Adrenal gland (tissue), 12 donors: ENCODE data around the gene ZFP62. TPM values are rescaled to one million over a fixed set of nuclear protein-coding genes. Genes with fewer than 3 reads are reported as not detected.
"Not testable (repeated sequence)": the region's sequence is repeated elsewhere in the genome, so short reads cannot be mapped to it uniquely, and the experiment has no call there.

Experiments used
- DNase-seq, 7 donors: peaks; one replicate each; pipeline ENCODE4 v3.0.0-alpha.2; 2019 to 2020
- H3K27ac ChIP-seq, 5 donors: fragments of 200-600 bp; sonication (generic) in 4 of 5; 1 replicate in 3 of 5; 2 replicates in 2 of 5; pipeline versions ENCODE4 v1.5.1 to v1.8.0; 2016 to 2020; ENCODE audit warnings: mild to moderate bottlenecking in 1 of 5
- H3K27me3 ChIP-seq: fragments of 200-600 bp; 2 replicates; pipeline ENCODE4 v1.8.0; 2021
- H3K36me3 ChIP-seq, 2 donors: fragments of 200-600 bp; replicated peaks in 1 of 2; 1 replicate in 1 of 2; 2 replicates in 1 of 2; pipeline versions ENCODE4 v1.5.1 to v1.8.0; 2018 to 2022
- H3K4me1 ChIP-seq, 2 donors: fragments of 200-600 bp; replicated peaks in 1 of 2; 1 replicate in 1 of 2; 2 replicates in 1 of 2; pipeline versions ENCODE4 v1.5.1 to v1.8.0; 2018 to 2021
- H3K4me3 ChIP-seq, 4 donors: fragments of 200-600 bp; sonication (generic) in 3 of 4; one replicate each; pipeline ENCODE4 v1.5.1; 2016 to 2018
- H3K9me3 ChIP-seq, 3 donors: fragments of 200-600 bp; sonication (generic) in 1 of 3; replicated peaks in 1 of 3; 1 replicate in 2 of 3; 2 replicates in 1 of 3; pipeline versions ENCODE4 v1.5.1 to v1.8.0; 2016 to 2021
- POLR2A ChIP-seq, 2 donors: fragments of 450-650 bp; IDR thresholded peaks; one replicate each; pipeline ENCODE4 v1.6.1; 2017; ENCODE audit warnings: antibody characterized with exemption in 2 of 2, mild to moderate bottlenecking in 2 of 2, moderate library complexity in 1 of 2
- WGBS, 4 donors: extraction: QIAGEN DNeasy Blood & Tissue Kit in 2 of 4; methylation state at CpG; one replicate each; pipeline versions ENCODE4 v1.1.5 to v1.1.7; 2013 to 2017; 5-methylcytosine and 5-hydroxymethylcytosine counted together
- intact Hi-C, 2 donors: fragments of 100-400 bp; cut with DNase I; formaldehyde crosslinking; loops; one replicate each; pipeline versions ENCODE4 v1.14.1 to v1.15.0; 2022 to 2023
- polyA plus RNA-seq, 3 donors: library from polyadenylated mRNA; stranded (reverse); fragments of 200-250 nt in 2 of 3; fragments of 350-450 nt in 1 of 3; fragmentation: Illumina TruSeq in 1 of 3; extraction: RNeasy Lipid Tissue Mini Kit (QIAGEN cat#74804) in 1 of 3; gene quantifications; one replicate each; pipeline ENCODE4 v1.2.3, GENCODE V29; 2013 to 2014
- total RNA-seq, 9 donors: library from RNA; depleted of rRNA in 4 of 9; stranded (reverse); fragments of >200 nt in 4 of 9; fragments of 120-200 nt in 1 of 9; fragmentation: NEBNext Ultra II Directional in 1 of 9; extraction: Animal tissue kit (Norgen Biotek cat#: 25700) in 1 of 9; gene quantifications; one replicate each; pipeline versions ENCODE4 v1.1.0 to v1.2.4, GENCODE V29; 2013 to 2023
- TF ChIP-seq, protein P1 (sequence below), 6 experiments: fragments of 450-650 bp in 4 of 6; fragments of 200-600 bp in 2 of 6; sonication (generic) in 1 of 6; IDR thresholded peaks; 1 replicate in 5 of 6; 2 replicates in 1 of 6; pipeline versions ENCODE4 v1.5.1 to v1.8.0; 2016 to 2021; ENCODE audit warnings: antibody characterized with exemption in 6 of 6, mild to moderate bottlenecking in 2 of 6, moderate library complexity in 1 of 6
- donor health status: healthy with polysubstance abuse.
- donor health status: Bipolar disorder and iron deficiency.
- donor health status: DM: yes; HTN: yes; CAD: no.
- donor health status: DM: no; HTN: no; CAD: no.
- donor health status: DM: no; HTN: no; CAD: no.
- donor health status: DM: yes; HTN: yes; CAD: no.

The ZFP62 gene
- total and polyA plus RNA-seq, 12 donors, result 8.5 to 39.7 (median 16.5) TPM

DNA sequence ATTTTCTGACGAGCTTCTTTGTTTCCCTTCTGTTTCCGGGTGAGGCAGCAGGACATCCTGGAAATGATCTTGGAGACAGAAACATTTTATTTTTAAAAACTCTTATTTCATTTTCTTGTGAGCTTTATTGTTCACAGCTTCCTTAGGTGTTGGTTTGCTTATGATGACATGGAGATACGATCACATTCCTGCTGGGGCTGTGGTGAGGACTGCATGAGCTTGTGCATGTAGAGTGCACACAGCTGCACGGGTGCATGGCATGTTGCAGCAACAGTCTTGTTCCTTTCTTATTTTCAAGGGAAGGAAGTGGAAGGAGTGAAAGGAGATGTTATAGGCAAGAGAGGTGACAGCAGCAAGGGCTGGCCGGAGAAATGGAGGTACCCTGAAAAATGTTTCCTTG, 39.1 kb upstream of the ZFP62 start:
- no peak overlapping the region for H3K27ac ChIP-seq
- intact Hi-C loops, result no loop called here
- no peaks in the 10 kb centered on the region for H3K9me3 ChIP-seq
- no peaks in the 10 kb centered on the region for H3K36me3 ChIP-seq
- TF ChIP-seq POLR2A (IDR thresholded peaks at IDR 0.05), result no peak
- TF ChIP-seq, protein P1, sequence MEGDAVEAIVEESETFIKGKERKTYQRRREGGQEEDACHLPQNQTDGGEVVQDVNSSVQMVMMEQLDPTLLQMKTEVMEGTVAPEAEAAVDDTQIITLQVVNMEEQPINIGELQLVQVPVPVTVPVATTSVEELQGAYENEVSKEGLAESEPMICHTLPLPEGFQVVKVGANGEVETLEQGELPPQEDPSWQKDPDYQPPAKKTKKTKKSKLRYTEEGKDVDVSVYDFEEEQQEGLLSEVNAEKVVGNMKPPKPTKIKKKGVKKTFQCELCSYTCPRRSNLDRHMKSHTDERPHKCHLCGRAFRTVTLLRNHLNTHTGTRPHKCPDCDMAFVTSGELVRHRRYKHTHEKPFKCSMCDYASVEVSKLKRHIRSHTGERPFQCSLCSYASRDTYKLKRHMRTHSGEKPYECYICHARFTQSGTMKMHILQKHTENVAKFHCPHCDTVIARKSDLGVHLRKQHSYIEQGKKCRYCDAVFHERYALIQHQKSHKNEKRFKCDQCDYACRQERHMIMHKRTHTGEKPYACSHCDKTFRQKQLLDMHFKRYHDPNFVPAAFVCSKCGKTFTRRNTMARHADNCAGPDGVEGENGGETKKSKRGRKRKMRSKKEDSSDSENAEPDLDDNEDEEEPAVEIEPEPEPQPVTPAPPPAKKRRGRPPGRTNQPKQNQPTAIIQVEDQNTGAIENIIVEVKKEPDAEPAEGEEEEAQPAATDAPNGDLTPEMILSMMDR (IDR thresholded peaks at IDR 0.05), result no peak
- H3K4me1 ChIP-seq, result no peaks in the 10 kb centered on the region
- DNase-seq, result no peak
- 73 to 79% (median 76%) methylated on average over 5 of the region's 5 CpGs for WGBS, 4 donors
- no peak overlapping the region for H3K4me3 ChIP-seq
- no peaks in the 10 kb centered on the region for H3K27me3 ChIP-seq

DNA sequence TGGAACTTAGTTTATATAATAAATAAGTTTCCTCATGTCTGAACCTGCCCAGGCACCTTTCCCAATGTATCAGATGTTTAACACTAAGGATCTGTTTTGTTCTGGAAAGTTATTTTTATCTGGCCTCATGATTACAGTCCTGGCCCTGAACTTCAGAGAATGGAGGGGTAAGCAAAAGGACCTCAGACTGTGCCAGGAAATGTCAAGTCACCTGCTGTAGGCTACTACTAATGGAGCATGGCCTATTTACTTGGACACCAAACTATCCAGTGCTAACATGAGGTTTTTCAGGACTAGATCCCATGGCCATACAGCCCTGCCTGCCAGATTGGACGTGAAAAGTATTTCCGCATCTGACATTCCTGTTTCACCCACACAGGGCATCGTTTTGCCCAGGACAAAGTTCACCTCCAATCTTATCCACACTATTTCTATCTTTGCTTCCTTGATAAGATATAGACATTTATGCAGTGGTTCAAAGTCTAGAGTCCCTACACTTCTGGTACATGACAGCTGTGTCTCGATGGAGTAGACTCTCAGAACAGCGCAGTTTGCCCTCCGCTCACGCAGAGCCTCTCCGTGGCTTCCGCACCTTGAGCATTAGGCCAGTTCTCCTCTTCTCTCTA, 37.7 kb upstream of the ZFP62 start, which contains the start of gene BTNL8:
Gene BTNL8, plus strand, starts transcription at position 539 of the 626 bp plus-strand sequence. CDS start 152 bp downstream, outside the sequence.
- H3K27me3 ChIP-seq, result no peaks in the 10 kb centered on the region
- no peaks in the 10 kb centered on the region for H3K36me3 ChIP-seq
- TF ChIP-seq POLR2A (IDR thresholded peaks at IDR 0.05), result no peak
- TF ChIP-seq, protein P1 (IDR thresholded peaks at IDR 0.05), result no peak
- DNase-seq, result peak in 2 of 7 donors; percentile 12 to 26
- no peaks in the 10 kb centered on the region for H3K9me3 ChIP-seq
- 83 to 89% (median 87%) methylated on average over 9 of the region's 9 CpGs for WGBS, 4 donors
- no peak within 1 kb of the TSS for H3K4me3 ChIP-seq
- intact Hi-C loops, result no loop called here
- peak within 1 kb of the TSS in 1 of 5 donors; percentile 52 for H3K27ac ChIP-seq
- no peaks in the 10 kb centered on the region for H3K4me1 ChIP-seq

DNA sequence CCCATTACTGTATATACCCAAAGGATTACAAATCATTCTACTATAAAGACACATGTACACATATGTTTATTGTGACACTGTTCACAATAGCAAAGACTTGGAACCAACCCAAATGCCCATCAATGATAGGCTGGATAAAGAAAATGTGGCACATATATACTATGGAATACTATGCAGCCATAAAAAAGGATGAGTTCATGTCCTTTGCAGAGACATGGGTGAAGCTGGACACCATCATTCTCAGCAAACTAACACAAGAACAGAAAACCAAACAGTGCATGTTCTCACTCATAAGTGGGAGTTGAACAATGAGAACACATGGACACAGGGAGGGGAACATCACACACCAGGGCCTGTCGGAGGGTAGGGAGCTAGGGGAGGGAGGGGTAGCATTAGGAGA, 34.3 kb upstream of the ZFP62 start:
- intact Hi-C loops, result not testable (repeated sequence)
- 87 to 96% (median 93%) methylated on average over 1 of the region's 1 CpG for WGBS, 4 donors

DNA sequence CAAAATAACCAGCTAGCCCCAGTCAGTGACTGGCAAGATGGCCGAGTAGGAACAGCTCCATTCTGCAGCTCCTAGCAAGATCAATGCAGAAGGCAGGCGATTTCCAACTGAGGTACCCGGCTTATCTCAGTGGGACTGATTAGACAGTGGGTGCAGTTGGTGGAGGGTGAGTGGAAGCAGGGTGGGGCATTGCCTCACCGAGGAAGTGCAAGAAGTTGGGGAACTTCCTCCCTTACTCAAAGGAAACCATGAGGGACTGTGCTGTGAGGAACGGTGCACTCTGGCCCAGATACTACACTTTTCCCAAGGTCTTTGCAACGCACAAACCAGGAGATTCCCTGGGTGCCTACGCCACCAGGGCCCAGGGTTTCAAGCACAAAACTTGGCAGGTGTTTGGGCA, 28.3 kb upstream of the ZFP62 start:
- no peak for TF ChIP-seq POLR2A (IDR thresholded peaks at IDR 0.05)
- TF ChIP-seq, protein P1 (IDR thresholded peaks at IDR 0.05), result no peak
- WGBS, 4 donors, result 58 to 75% (median 73%) methylated on average over 4 to 7 of the region's 7 CpGs
- no peak overlapping the region for H3K4me3 ChIP-seq
- H3K36me3 ChIP-seq, result no peaks in the 10 kb centered on the region
- no peak overlapping the region for H3K27ac ChIP-seq
- intact Hi-C loops, result no loop called here
- no peaks in the 10 kb centered on the region for H3K4me1 ChIP-seq
- no peaks in the 10 kb centered on the region for H3K9me3 ChIP-seq
- H3K27me3 ChIP-seq, result peaks cover 8% of the 10 kb centered on the region
- no peak for DNase-seq

More for the DNA sequence above, 34.3 kb upstream of the ZFP62 start:
- not testable (repeated sequence) for H3K9me3 ChIP-seq, H3K27me3 ChIP-seq, H3K4me1 ChIP-seq, H3K4me3 ChIP-seq, H3K36me3 ChIP-seq, H3K27ac ChIP-seq, DNase-seq

DNA sequence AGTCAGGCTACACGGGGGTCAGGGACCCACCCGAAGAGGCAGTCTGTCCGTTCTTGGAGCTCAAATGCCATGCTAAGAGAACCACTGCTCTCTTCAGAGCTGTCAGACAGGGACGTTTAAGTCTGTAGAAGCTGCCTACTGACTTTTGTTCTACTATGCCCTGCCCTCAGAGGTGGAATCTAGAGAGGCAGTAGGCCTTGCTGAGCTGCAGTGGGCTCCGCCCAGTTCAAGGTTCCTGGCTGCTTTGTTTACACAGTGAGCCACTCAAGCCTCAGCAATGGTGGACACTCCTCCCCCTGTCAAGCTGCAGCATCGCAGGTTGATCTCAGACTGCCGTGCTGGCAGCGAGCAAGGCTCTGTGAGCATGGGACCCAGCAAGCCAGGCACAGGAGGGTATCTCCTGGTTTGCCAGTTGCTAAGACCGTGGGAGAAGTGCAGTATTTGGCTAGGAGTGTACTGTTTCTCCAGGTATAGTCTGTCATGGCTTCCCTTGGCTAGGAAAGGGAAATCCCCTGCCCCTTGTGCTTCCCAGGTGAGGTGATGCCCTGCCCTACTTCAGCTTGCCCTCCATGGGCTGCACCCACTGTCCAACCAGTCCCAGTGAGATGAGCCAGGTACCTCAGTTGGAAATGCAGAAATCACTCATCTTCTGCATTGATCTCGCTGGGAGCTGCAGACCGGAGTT, 24.9 kb upstream of the ZFP62 start:
- intact Hi-C loops, H3K36me3 ChIP-seq, H3K27ac ChIP-seq, H3K4me3 ChIP-seq, H3K9me3 ChIP-seq, H3K27me3 ChIP-seq, H3K4me1 ChIP-seq, DNase-seq: not testable (repeated sequence)
- WGBS, 4 donors, result 58 to 80% (median 64%) methylated on average over 7 to 11 of the region's 11 CpGs
